ENCODE data around the gene SHC3.

DNA sequence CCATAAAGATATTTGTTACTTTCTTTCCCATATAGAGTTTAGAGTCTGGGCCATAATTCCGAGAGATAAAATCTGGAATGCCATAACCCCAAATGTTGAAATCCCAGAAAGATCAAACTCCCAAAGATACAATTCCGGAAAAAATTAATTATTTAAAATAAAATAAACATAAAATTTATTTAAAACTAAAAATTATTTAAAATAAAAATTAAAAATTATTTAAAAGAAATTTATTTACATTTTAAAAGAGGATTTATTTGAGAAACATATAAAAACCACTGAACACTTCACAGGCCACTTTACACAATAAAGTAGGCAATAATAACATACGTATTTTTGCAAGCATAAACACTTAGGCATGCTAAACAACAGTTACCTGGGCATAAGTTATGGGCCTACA, 57.9 kb downstream of the SHC3 start:
- TF ChIP-seq CTCF (IDR thresholded peaks at IDR 0.05): no peak
- TF ChIP-seq POLR2A (IDR thresholded peaks at IDR 0.05): no peak
